Measurements from ENCODE around the gene DHRS3. TPM values are rescaled to one million over a fixed set of nuclear protein-coding genes. Genes with fewer than 3 reads are reported as not detected.

Gene DHRS3
- polyA plus RNA-seq, 1 of the 3 experiments (the other 2 are of a cell fraction), result 44.8 TPM

- no peaks in the 10 kb centered on the region for H3K9me2 ChIP-seq
- CTCF ChIA-PET, result interaction anchor here (1.1 to 1.4 kb wide), 5 partner anchors 9 to 427 kb away, joined by 3 to 7 read pairs (median 5); partner anchors contain the start of gene VPS13D
These were observed 38.6 kb upstream of the DHRS3 start for GRCh38 chr1:12656575-12656974.

GRCh38 chr1:12654657-12655056 is 36.6 kb upstream of the DHRS3 start:
- no peaks in the 10 kb centered on the region for H3K9me3 ChIP-seq
- no peaks in the 10 kb centered on the region for H3K79me2 ChIP-seq (ENCODE audit: insufficient read depth)
- H4K20me1 ChIP-seq (ENCODE audit: insufficient read depth), result no peaks in the 10 kb centered on the region
- H3K9ac ChIP-seq, result no peak overlapping the region
- H3K27ac ChIP-seq (ENCODE audit: low read depth in 2 of 2, low read length in 1 of 2), result no peak overlapping the region
- no peaks in the 10 kb centered on the region for H3F3A ChIP-seq (replicated peaks; ENCODE audit: insufficient read depth)
- peaks cover 0 to 4% of the 10 kb centered on the region in 2 experiments; a peak in 1 of 4 replicates for H3K4me1 ChIP-seq (ENCODE audit: control insufficient read depth in 1 of 2, insufficient read depth in 2 of 2, low read depth in 1 of 2, low read length in 1 of 2)
- ChIA-PET CTCF (no interaction called here), POLR2A (no interaction called here)
- no peaks in the 10 kb centered on the region for H3K36me3 ChIP-seq (replicated peaks in 1 of 2; ENCODE audit: control insufficient read depth in 1 of 2, insufficient read depth in 2 of 2, low read length in 1 of 2)
- no peak for DNase-seq
- WGBS (ENCODE audit: low lambda C conversion rate), result 71% methylated on average over 8 of the region's 8 CpGs
- H3K4me3 ChIP-seq (ENCODE audit: low read depth in 2 of 2, low read length in 1 of 2), result no peak overlapping the region
- no peaks in the 10 kb centered on the region for H3K9me2 ChIP-seq
- no peak overlapping the region for H3K4me2 ChIP-seq
- no peaks in the 10 kb centered on the region for H3K27me3 ChIP-seq (ENCODE audit: insufficient read depth)
- no peak overlapping the region for H2AFZ ChIP-seq (ENCODE audit: low read depth)
- TF ChIP-seq CTCF (IDR thresholded peaks at IDR 0.05), result no peak
- TF ChIP-seq GATA2 (CRISPR knock-in tag; IDR thresholded peaks at IDR 0.05), result no peak
- no peak for TF ChIP-seq USF2 (IDR thresholded peaks at IDR 0.05; ENCODE audit: borderline replicate concordance, low read depth, low read length)
- no peak for TF ChIP-seq MAX (IDR thresholded peaks at IDR 0.05; ENCODE audit: low read depth)
- no peak for TF ChIP-seq POLR2AphosphoS5 (IDR thresholded peaks at IDR 0.05; ENCODE audit: low read depth, low read length)
- TF ChIP-seq CHD2 (IDR thresholded peaks at IDR 0.05; ENCODE audit: low read length, partially characterized antibody), result no peak
- no peak for TF ChIP-seq JUND (IDR thresholded peaks at IDR 0.05)
- TF ChIP-seq TEAD4 (IDR thresholded peaks at IDR 0.05; ENCODE audit: borderline replicate concordance, insufficient read depth), result no peak

More at GRCh38 chr1:12656575-12656974, 38.6 kb upstream of the DHRS3 start:
- H3K27ac ChIP-seq (ENCODE audit: low read depth in 2 of 2, low read length in 1 of 2), result no peak overlapping the region
- H2AFZ ChIP-seq (ENCODE audit: low read depth), result no peak overlapping the region
- H3K9me3 ChIP-seq, result no peaks in the 10 kb centered on the region
- no peaks in the 10 kb centered on the region for H3K4me1 ChIP-seq (ENCODE audit: control insufficient read depth in 1 of 2, insufficient read depth in 2 of 2, low read depth in 1 of 2, low read length in 1 of 2)
- POLR2A ChIA-PET, result no interaction called here
- no peaks in the 10 kb centered on the region for H3K36me3 ChIP-seq (replicated peaks in 1 of 2; ENCODE audit: control insufficient read depth in 1 of 2, insufficient read depth in 2 of 2, low read length in 1 of 2)
- no peaks in the 10 kb centered on the region for H3K79me2 ChIP-seq (ENCODE audit: insufficient read depth)
- WGBS (ENCODE audit: low lambda C conversion rate), result 53% methylated on average over 4 of the region's 4 CpGs
- H3K4me3 ChIP-seq (ENCODE audit: low read depth in 2 of 2, low read length in 1 of 2), result no peak overlapping the region
- no peak overlapping the region for H3K9ac ChIP-seq
- no peaks in the 10 kb centered on the region for H3K27me3 ChIP-seq (ENCODE audit: insufficient read depth)
- no peak overlapping the region for H3K4me2 ChIP-seq
- H3F3A ChIP-seq (replicated peaks; ENCODE audit: insufficient read depth), result no peaks in the 10 kb centered on the region
- no peaks in the 10 kb centered on the region for H4K20me1 ChIP-seq (ENCODE audit: insufficient read depth)
- DNase-seq, result no peak
- TF ChIP-seq CHD2 (IDR thresholded peaks at IDR 0.05; ENCODE audit: low read length, partially characterized antibody) (no peak), RFX5 (IDR thresholded peaks at IDR 0.05; ENCODE audit: low read length) (no peak), REST (IDR thresholded peaks at IDR 0.05; ENCODE audit: low read depth, low read length) (no peak), EZH2phosphoT487 (IDR thresholded peaks at IDR 0.05; ENCODE audit: borderline replicate concordance, low read depth) (no peak), SIN3A (IDR thresholded peaks at IDR 0.05; ENCODE audit: borderline replicate concordance, low read depth, low read length) (no peak), FOSL2 (IDR thresholded peaks at IDR 0.05; ENCODE audit: borderline replicate concordance, low read depth) (no peak), RCOR1 (IDR thresholded peaks at IDR 0.05; ENCODE audit: low read length) (no peak), RXRA (IDR thresholded peaks at IDR 0.05; ENCODE audit: borderline replicate concordance, low read depth) (no peak), JUND (IDR thresholded peaks at IDR 0.05) (no peak)
